HEK293 (cell line): Measurements from ENCODE around the gene KLHDC8B.

Experiments
- CTCF ChIA-PET: fragments of 350-600 bp; formaldehyde crosslinking; extraction: SDS; loops from one replicate; lab custom pipeline; 2021; ENCODE audit warnings: antibody characterized with exemption; lab: Yijun Ruan, JAX
- POLR2A ChIA-PET: fragments of 300-600 bp; formaldehyde crosslinking; extraction: SDS; loops from one replicate; lab custom pipeline; 2020; ENCODE audit warnings: antibody characterized with exemption, inconsistent platforms; lab: Yijun Ruan, JAX
- H3K27ac ChIP-seq: fragments of 200-500 bp; sonication (Bioruptor generic); 2 replicates; pipeline ENCODE4 v1.5.1; 2014; ENCODE audit warnings: low read depth, low read length, control low read depth, inconsistent platforms; ENCODE audit errors: extremely low read depth
- H3K36me3 ChIP-seq, 2 experiments: fragments of 200-500 bp in 1 of 2; sonication (Bioruptor generic) in 1 of 2; 1 replicate in 1 of 2; 2 replicates in 1 of 2; pipeline ENCODE4 v1.5.1; 2014 to 2017; ENCODE audit warnings: inconsistent platforms in 2 of 2, low read length in 2 of 2; ENCODE audit not compliant: control insufficient read depth in 2 of 2, insufficient read depth in 1 of 2
- H3K4me1 ChIP-seq: fragments of 200-500 bp; sonication (Bioruptor generic); 2 replicates; pipeline ENCODE4 v1.5.1; 2014; ENCODE audit warnings: mild to moderate bottlenecking, low read length, inconsistent platforms; ENCODE audit not compliant: control insufficient read depth, insufficient read depth
- H3K4me3 ChIP-seq: 2 replicates; pipeline ENCODE4 v1.5.1; 2011; ENCODE audit warnings: low read depth, mild to moderate bottlenecking, control low read depth, low read length, moderate library complexity
- H3K9me3 ChIP-seq: fragments of 200-500 bp; sonication (Bioruptor generic); 2 replicates; pipeline ENCODE4 v1.5.1; 2014; ENCODE audit warnings: low read depth, low read length, inconsistent platforms; ENCODE audit not compliant: control insufficient read depth, insufficient read depth
- IKZF3 ChIP-seq: fragments of 450-650 bp; IDR thresholded peaks from 2 replicates; pipeline ENCODE4 v1.5.0; 2018; ENCODE audit warnings: missing biosample characterization, mild to moderate bottlenecking, missing genetic modification characterization, moderate library complexity
- MZF1 ChIP-seq: fragments of 450-650 bp; formaldehyde crosslinking; IDR thresholded peaks from 2 replicates; pipeline ENCODE4 v1.5.1; 2017; ENCODE audit warnings: missing biosample characterization, missing genetic modification characterization, borderline replicate concordance
- TSHZ1 ChIP-seq: fragments of 450-650 bp; formaldehyde crosslinking; IDR thresholded peaks from 2 replicates; pipeline ENCODE4 v1.5.1; 2016; ENCODE audit warnings: missing biosample characterization, missing genetic modification characterization, borderline replicate concordance
- ZNF146 ChIP-seq: fragments of 450-650 bp; formaldehyde crosslinking; IDR thresholded peaks from 2 replicates; pipeline ENCODE4 v1.5.1; 2016; ENCODE audit warnings: missing biosample characterization, missing genetic modification characterization
- ZNF23 ChIP-seq: fragments of 450-650 bp; formaldehyde crosslinking; IDR thresholded peaks from 2 replicates; pipeline ENCODE4 v1.5.1; 2016; ENCODE audit warnings: missing biosample characterization, missing genetic modification characterization, borderline replicate concordance
- ZNF266 ChIP-seq: fragments of 450-650 bp; formaldehyde crosslinking; IDR thresholded peaks from 2 replicates; pipeline ENCODE4 v1.5.1; 2016; ENCODE audit warnings: missing biosample characterization, missing genetic modification characterization, low read depth
- ZNF416 ChIP-seq: fragments of 450-650 bp; formaldehyde crosslinking; IDR thresholded peaks from 2 replicates; pipeline ENCODE4 v1.5.1; 2016; ENCODE audit warnings: missing biosample characterization, missing genetic modification characterization
- ZNF449 ChIP-seq: fragments of 450-650 bp; formaldehyde crosslinking; IDR thresholded peaks from 2 replicates; pipeline ENCODE4 v1.5.1; 2017; ENCODE audit warnings: missing biosample characterization, mild to moderate bottlenecking, missing genetic modification characterization, moderate library complexity
- ZNF473 ChIP-seq: fragments of 450-650 bp; formaldehyde crosslinking; IDR thresholded peaks from 2 replicates; pipeline ENCODE4 v1.5.1; 2017; ENCODE audit warnings: missing biosample characterization, missing genetic modification characterization
- ZNF501 ChIP-seq: fragments of 450-650 bp; formaldehyde crosslinking; IDR thresholded peaks from 2 replicates; pipeline ENCODE4 v1.5.1; 2016; ENCODE audit warnings: missing biosample characterization, missing genetic modification characterization
- ZNF558 ChIP-seq: fragments of 450-650 bp; formaldehyde crosslinking; IDR thresholded peaks from 2 replicates; pipeline ENCODE4 v1.5.1; 2016; ENCODE audit warnings: missing biosample characterization, missing genetic modification characterization
- ZNF561 ChIP-seq: fragments of 450-650 bp; IDR thresholded peaks from 2 replicates; pipeline ENCODE4 v1.5.1; 2018; ENCODE audit warnings: missing biosample characterization, missing genetic modification characterization, borderline replicate concordance
- ZNF660 ChIP-seq: fragments of 450-650 bp; IDR thresholded peaks from 2 replicates; pipeline ENCODE4 v1.5.1; 2018; ENCODE audit warnings: missing biosample characterization, mild to moderate bottlenecking, missing genetic modification characterization
- ZNF677 ChIP-seq: fragments of 450-650 bp; IDR thresholded peaks from 2 replicates; pipeline ENCODE4 v1.5.0; 2018; ENCODE audit warnings: missing biosample characterization, mild to moderate bottlenecking, missing genetic modification characterization, moderate library complexity
- ZSCAN16 ChIP-seq: fragments of 450-650 bp; formaldehyde crosslinking; IDR thresholded peaks from 2 replicates; pipeline ENCODE4 v1.5.1; 2016; ENCODE audit warnings: missing biosample characterization, missing genetic modification characterization
- TF ChIP-seq, protein P1 (sequence below): fragments of 450-650 bp; formaldehyde crosslinking; IDR thresholded peaks from 2 replicates; pipeline ENCODE4 v1.5.1; 2016; ENCODE audit warnings: missing biosample characterization, missing genetic modification characterization
- TF ChIP-seq, protein P2 (sequence below): fragments of 450-650 bp; formaldehyde crosslinking; IDR thresholded peaks from 2 replicates; pipeline ENCODE4 v1.5.1; 2016; ENCODE audit warnings: missing biosample characterization, missing genetic modification characterization

The KLHDC8B gene

DNA sequence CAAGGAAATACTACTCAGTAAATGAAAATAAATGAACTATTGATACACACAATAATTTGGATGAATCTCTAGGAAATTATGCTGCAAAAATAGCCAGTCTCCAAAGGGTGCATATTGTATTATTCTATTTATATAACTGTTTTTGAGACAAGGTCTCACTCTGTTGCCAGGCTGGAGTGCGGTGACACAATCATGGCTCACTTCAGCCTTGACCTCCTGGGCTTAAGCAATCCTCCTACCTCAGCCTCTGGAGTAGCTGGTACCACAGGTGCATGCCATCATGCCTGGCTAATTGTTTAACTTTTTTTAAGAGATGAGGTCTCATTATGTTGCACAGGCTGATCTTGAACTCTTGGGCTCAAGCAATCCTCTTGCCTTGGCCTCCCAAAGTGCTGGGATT is 12.5 kb downstream of the KLHDC8B start:
- Histone ChIP-seq H3K9me3 (no peaks in the 10 kb centered on the region), H3K4me1 (no peaks in the 10 kb centered on the region), H3K4me3 (no peak overlapping the region), H3K27ac (no peak overlapping the region), H3K36me3 (no peaks in the 10 kb centered on the region)
- no peak for TF ChIP-seq TSHZ1
- no peak for TF ChIP-seq ZSCAN16 (tag by site-specific recombination)
- TF ChIP-seq, protein P1, sequence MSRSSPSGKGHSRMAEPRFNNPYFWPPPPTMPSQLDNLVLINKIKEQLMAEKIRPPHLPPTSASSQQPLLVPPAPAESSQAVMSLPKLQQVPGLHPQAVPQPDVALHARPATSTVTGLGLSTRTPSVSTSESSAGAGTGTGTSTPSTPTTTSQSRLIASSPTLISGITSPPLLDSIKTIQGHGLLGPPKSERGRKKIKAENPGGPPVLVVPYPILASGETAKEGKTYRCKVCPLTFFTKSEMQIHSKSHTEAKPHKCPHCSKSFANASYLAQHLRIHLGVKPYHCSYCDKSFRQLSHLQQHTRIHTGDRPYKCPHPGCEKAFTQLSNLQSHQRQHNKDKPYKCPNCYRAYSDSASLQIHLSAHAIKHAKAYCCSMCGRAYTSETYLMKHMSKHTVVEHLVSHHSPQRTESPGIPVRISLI (tag by site-specific recombination), result no peak
- TF ChIP-seq ZNF561 (tag by site-specific recombination), result no peak
- TF ChIP-seq, protein P2, sequence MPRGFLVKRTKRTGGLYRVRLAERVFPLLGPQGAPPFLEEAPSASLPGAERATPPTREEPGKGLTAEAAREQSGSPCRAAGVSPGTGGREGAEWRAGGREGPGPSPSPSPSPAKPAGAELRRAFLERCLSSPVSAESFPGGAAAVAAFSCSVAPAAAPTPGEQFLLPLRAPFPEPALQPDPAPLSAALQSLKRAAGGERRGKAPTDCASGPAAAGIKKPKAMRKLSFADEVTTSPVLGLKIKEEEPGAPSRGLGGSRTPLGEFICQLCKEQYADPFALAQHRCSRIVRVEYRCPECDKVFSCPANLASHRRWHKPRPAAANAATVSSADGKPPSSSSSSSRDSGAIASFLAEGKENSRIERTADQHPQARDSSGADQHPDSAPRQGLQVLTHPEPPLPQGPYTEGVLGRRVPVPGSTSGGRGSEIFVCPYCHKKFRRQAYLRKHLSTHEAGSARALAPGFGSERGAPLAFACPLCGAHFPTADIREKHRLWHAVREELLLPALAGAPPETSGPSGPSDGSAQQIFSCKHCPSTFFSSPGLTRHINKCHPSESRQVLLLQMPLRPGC (tag by site-specific recombination), result no peak
- no peak for TF ChIP-seq ZNF660 (tag by site-specific recombination)
- TF ChIP-seq ZNF449 (tag by site-specific recombination), result no peak
- TF ChIP-seq ZNF677 (tag by site-specific recombination), result no peak
- TF ChIP-seq ZNF416 (tag by site-specific recombination), result no peak
- no peak for TF ChIP-seq ZNF558 (tag by site-specific recombination)
- no peak for TF ChIP-seq ZNF146 (tag by site-specific recombination)
- TF ChIP-seq MZF1 (tag by site-specific recombination), result no peak
- TF ChIP-seq ZNF23, result no peak
- no peak for TF ChIP-seq ZNF266 (tag by site-specific recombination)
- ChIA-PET POLR2A (no interaction called here), CTCF (interaction anchor here (1.2 kb wide), 1 partner anchor 13 kb away, joined by 3 read pairs; the partner anchor contains the start of gene KLHDC8B)

GRCh38 chr3:49191741-49192140 is 20.3 kb downstream of the KLHDC8B start:
- Histone ChIP-seq H3K4me3 (no peak overlapping the region), H3K36me3 (no peaks in the 10 kb centered on the region), H3K27ac (no peak overlapping the region), H3K4me1 (no peaks in the 10 kb centered on the region), H3K9me3 (no peaks in the 10 kb centered on the region)
- CTCF ChIA-PET, result no interaction called here
- POLR2A ChIA-PET, result no interaction called here
- no peak for TF ChIP-seq IKZF3 (tag by site-specific recombination)
- TF ChIP-seq TSHZ1, result no peak
- no peak for TF ChIP-seq ZNF501 (tag by site-specific recombination)
- TF ChIP-seq ZNF473 (tag by site-specific recombination), result no peak
- TF ChIP-seq, all 188 proteins: peak for 0
